ENCODE measurements around the gene C14orf119. TPM values are rescaled to one million over a fixed set of nuclear protein-coding genes. Genes with fewer than 3 reads are reported as not detected.
"Not testable (repeated sequence)": the region's sequence is repeated elsewhere in the genome, so short reads cannot be mapped to it uniquely, and the experiment has no call there.

C14orf119 gene
- total RNA-seq, 1 donor from 2014 or later, result 27.3 TPM

DNA sequence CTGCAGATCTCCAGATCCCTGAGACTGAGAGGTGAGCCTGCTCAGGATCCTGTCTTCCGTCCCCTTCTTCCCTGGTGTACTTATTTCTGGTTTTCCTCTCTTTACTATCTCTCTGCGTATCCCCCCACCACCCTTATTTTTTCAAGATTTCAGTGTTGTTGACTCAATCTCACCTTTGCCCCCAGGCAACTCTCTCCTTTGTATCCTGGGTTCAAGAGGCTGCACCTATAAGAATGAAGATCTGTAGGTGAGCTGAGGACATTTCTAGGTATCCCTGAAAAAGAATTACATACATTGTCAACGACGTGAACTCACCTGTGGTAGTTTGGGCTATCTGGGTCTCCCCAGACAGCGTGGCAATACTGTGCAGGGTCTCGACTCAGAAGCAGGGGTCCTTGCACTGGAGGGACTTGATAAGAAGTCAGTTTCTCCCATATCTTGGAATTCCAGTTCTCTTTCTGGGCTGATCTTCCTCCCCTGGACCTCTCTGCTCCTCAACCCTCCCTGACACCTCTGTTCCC, 8.8 kb downstream of the C14orf119 start:
- TF ChIP-seq, protein P1, sequence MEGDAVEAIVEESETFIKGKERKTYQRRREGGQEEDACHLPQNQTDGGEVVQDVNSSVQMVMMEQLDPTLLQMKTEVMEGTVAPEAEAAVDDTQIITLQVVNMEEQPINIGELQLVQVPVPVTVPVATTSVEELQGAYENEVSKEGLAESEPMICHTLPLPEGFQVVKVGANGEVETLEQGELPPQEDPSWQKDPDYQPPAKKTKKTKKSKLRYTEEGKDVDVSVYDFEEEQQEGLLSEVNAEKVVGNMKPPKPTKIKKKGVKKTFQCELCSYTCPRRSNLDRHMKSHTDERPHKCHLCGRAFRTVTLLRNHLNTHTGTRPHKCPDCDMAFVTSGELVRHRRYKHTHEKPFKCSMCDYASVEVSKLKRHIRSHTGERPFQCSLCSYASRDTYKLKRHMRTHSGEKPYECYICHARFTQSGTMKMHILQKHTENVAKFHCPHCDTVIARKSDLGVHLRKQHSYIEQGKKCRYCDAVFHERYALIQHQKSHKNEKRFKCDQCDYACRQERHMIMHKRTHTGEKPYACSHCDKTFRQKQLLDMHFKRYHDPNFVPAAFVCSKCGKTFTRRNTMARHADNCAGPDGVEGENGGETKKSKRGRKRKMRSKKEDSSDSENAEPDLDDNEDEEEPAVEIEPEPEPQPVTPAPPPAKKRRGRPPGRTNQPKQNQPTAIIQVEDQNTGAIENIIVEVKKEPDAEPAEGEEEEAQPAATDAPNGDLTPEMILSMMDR (conservative IDR thresholded peaks at IDR 0.05; ENCODE audit: low read depth, low read length), result no peak
- no peak overlapping the region for H3K4me3 ChIP-seq (ENCODE audit: low read depth, low read length)
- DNase-seq (ENCODE audit: low read depth), result no peak

DNA sequence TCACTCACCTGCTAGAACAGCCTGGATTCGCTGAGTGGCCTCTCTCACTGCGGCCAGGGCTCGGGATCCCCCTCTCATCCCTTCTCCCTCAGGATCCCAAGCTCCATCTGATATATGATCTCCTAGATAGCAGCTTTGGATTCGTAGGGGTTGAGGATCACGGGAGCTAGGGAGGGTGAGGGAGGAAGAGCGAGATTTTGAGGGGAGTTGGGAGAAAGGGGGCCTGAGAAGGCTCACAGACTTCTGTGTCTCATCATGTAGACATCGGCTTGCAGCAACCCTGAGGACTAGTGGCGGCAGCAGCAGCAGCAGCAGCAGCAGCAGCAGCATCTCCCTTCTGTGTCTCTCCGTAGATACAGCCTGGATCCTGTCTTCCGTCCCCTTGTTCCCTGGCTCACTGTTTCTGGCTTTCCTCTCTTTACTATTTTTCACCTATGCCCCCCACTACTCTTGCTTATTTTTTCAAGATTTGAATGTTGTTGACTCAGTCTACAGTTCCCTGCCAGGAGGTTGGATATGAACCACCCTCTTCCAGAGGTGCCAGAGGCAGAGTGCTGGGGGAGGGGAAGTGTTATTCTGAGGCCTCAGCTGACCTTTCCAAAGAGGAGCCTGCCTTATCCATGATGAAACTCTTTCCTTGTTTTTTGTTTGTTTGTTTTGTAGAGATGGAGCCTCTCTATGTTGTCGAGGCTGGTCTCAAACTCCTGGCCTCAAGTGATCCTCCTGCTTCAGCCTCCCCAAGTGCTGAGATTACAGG, 9.5 kb downstream of the C14orf119 start, which contains the start of gene CIROP:
Gene CIROP, minus strand, starts transcription at position 399 of the 757 bp plus-strand sequence. Its CDS starts 69 bp downstream, at position 330.
- DNase-seq (ENCODE audit: low read depth), result no peak
- no peak within 1 kb of the TSS for H3K4me3 ChIP-seq (ENCODE audit: low read depth, low read length)
- TF ChIP-seq, protein P1 (conservative IDR thresholded peaks at IDR 0.05; ENCODE audit: low read depth, low read length), result no peak

DNA sequence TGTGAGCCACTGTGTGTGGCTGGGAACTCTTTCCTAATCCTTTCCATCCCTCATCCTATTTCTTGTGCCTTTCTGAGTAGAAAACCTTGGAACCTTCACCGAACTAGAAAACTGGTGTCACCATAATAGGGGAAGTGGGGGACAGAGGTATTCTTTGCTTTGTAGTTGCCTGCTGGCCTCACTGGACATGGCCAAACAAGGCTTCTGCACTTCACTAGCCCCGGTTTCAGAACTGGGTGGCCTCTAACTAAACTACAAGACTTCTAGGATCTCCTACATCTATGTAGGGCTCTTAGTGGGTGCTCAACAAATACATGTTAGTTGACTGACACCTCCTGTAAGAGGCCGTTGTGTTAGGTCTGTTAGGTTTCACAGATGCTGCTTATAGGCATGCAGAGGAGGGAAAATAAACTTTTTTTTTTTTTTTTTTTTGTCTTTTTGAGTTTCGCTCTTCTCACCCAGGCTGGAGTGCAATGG, 10.1 kb downstream of the C14orf119 start:
- TF ChIP-seq, protein P1 (conservative IDR thresholded peaks at IDR 0.05; ENCODE audit: low read depth, low read length), result no peak
- H3K4me3 ChIP-seq (ENCODE audit: low read depth, low read length), result no peak overlapping the region
- no peak for DNase-seq (ENCODE audit: low read depth)

DNA sequence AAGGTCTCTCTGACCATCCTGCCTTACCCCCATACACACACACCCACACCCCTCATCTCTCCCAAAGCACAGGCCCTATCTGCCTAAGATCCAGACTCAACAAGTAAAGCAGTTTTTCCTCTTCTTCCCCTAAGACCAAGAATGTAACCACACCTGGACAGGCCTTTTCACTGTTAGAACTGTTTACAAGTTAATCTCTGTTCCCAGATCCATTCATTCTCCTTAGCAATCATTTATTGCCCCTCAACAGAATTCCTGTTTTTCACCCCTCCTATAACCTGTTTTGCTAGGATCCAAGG, 11.4 kb downstream of the C14orf119 start:
- H3K4me3 ChIP-seq (ENCODE audit: low read depth, low read length), result no peak overlapping the region
- no peak for DNase-seq (ENCODE audit: low read depth)
- TF ChIP-seq, protein P1 (conservative IDR thresholded peaks at IDR 0.05; ENCODE audit: low read depth, low read length), result no peak

DNA sequence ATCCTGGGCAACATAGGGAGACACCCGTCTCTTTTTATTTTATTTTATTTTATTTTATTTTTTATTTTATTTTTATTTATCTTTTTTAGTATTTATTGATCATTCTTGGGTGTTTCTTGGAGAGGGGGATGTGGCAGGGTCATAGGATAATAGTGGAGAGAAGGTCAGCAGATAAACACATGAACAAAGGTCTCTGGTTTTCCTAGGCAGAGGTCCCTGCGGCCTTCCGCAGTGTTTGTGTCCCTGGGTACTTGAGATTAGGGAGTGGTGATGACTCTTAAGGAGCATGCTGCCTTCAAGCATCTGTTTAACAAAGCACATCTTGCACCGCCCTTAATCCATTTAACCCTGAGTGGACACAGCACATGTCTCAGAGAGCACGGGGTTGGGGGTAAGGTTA, 12.3 kb downstream of the C14orf119 start:
- not testable (repeated sequence) for H3K4me3 ChIP-seq (ENCODE audit: low read depth, low read length); DNase-seq (ENCODE audit: low read depth)

DNA sequence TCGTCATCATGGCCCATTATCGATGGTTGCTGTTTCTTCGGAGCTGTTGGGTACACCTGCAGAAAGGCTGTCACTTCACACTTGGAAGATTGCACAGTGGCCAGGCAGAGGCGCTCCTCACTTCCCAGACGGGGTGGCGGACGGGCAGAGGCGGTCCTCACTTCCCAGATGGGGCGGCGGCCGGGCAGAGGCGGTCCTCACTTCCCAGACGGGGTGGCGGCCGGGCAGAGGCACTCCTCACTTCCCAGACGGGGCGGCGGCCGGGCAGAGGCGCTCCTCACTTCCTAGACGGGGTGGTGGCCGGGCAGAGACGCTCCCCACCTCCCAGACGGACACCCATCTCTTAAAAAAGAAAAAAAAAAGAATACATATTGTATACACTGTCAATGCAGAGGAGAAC, 12.9 kb downstream of the C14orf119 start:
- not testable (repeated sequence) for DNase-seq (ENCODE audit: low read depth)

DNA sequence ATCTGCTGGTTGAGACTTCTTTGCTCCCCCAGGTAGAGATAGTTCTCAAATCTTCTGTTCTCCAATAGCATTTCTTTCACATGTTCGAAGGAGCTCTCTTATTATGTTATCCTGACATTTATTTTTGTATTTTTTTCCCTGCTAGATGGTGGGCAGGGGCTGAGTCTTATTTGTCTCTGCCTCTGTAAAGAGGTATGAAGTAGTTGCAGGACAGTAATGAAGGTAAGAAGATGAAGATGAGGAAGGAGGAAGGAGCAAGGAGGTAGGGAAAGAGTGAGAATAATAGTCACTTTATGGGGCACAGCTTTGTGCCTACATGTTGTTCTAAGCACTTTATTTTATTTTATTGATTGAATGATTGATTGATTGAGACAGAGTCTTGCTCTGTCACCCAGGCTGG, 14.5 kb downstream of the C14orf119 start:
- H3K4me3 ChIP-seq (ENCODE audit: low read depth, low read length), result no peak overlapping the region
- DNase-seq (ENCODE audit: low read depth), result no peak
- TF ChIP-seq, protein P1 (conservative IDR thresholded peaks at IDR 0.05; ENCODE audit: low read depth, low read length), result no peak

More for the DNA sequence above, 12.9 kb downstream of the C14orf119 start:
- H3K4me3 ChIP-seq (ENCODE audit: low read depth, low read length), result not testable (repeated sequence)

All from epithelial cell of proximal tubule (primary cell).